Stimulated activated CD4-positive, alpha-beta T cell treated with anti-CD3 and anti-CD28 coated beads, Interleukin-4, amount 100 ng/mL, for 1 hour (primary cell): Measurements from ENCODE around the gene FOXP1.

Experiments
- DNase-seq: peaks from one replicate; pipeline ENCODE4 v3.0.0-alpha.2; 2020

Gene FOXP1

GRCh38 chr3:71133865-71134264 is 449.7 kb downstream of the FOXP1 start:
- no peak for DNase-seq

- DNase-seq: no peak
These were observed 450.4 kb downstream of the FOXP1 start for GRCh38 chr3:71132995-71133730.

DNA sequence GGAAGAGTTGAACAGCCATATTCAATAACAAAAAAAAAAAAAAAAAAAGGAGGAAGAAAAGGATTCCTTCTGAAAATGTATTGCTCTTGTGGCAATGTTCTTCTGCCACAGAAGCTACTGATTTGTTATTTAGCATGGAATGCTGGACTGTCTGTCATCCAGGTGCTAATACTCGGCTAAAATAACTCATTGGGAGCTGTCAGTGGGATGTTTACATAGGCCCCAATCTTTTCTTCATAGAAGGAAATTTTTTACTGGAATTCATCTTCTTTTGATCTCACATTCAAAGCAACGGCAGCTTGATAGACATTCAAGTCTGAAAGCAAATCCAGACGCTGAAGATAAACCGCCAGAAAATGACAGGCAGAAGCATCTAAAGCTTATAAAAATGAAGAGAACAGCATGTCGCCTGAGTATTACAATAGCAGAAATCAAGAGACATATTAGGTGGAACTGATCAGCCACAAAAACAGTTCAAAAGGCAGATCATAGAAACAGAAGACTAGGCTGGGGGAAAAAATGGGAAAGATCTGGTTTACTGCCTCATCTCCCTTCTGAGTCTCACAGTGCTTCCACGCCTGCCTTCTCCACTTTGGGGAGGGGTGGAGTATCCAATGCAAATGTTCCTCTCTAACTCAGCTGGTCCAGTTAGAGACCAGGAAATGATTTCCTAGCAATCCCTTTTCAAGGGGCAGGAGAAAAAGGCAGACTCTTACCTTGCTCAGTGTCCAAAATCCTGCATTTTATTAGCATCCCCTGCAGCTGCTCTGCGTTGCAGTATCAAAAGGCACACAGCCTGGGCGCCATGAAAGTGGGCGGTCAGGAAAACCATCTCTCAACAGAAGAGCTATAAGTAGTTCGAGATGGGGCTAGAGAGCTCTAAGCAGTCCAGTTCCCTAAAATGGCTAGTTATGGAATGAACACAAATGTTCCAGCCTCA is 451.9 kb downstream of the FOXP1 start:
- no peak for DNase-seq

DNA sequence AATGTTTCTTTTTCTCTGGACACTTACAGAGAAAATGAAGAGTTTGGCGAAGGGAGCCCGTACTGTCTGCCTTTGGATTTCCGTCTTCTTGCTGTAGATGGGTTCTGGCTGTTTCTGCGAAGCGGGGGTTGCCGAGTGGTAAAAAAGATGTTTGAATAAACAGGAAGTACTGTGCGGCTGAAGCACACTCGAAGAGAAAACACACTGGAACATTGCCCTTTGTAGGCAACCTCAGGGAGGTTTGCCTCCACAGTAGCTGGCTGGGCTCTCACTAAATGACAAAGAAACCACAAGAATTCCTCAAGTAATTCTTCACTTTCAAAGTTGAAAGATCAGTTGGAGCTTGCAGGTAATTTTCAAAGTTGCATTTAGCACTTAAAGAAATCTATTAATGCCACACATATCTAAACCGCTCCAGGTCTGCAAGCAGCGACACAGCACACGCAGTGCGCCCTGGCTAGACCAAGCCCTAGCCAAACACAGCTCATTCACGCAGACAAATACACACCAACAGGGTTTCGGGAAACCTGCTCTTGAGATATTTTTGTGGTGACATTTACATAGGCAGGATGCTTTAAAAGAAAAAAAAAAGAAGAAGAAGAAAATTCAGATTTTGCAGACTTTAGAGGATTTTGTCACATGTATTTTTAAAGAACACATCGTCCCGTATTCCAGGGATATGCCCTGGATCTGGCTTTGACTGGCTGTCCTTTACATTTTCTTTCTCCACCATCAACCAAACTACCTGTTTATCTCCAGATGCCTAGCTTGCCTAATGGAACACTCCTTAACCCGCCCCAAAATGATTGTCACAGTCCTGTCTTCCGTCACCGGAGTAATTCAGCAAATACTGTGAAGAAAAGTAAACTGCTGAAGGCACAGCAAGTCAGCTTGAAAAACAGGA is 452.8 kb downstream of the FOXP1 start:
- DNase-seq: peak; percentile 60

GRCh38 chr3:71129611-71130431 is 453.7 kb downstream of the FOXP1 start:
- no peak for DNase-seq

- no peak for DNase-seq
These were observed 454.6 kb downstream of the FOXP1 start for GRCh38 chr3:71128961-71129360.

DNA sequence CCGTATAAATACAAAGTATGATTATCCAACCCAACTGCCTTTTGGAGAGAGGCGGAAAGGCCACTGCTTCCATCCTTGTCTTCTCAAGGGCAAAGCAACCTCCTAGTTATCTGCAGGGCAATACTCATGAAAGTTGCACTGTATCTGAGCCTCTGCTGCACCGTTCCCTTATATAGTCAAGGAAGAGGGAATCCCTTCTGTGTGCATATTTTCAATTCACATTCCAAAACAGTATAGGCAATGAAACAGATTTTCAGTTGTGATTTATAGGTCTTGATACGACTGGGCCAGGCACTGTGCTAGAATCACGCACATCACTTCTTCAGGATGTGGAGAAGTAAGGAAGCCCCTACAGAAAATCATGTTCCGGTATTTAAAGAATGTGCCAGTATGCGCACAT is 455.7 kb downstream of the FOXP1 start:
- no peak for DNase-seq

- no peak for DNase-seq
These were observed 456.3 kb downstream of the FOXP1 start for GRCh38 chr3:71127052-71127831.

- no peak for DNase-seq
These were observed 457.8 kb downstream of the FOXP1 start for GRCh38 chr3:71125738-71126137.

DNA sequence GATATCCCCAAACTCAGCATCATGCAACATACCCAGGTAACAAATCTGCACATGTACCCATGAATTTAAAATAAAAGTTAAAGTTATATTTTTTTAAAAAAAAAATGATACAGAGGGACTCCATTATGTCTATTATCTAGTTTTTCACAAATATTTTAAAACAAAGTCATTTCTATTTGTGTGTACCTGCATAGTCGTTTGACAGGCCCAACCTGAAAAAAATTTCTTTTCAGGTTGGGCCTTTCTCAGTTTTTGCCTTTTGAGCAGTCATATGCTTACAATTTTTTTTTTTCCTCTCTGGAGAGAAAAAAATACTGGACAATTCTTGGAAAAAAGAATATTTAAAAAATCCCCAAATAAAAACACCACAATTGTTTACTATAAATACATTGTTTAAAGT is 459.5 kb downstream of the FOXP1 start:
- DNase-seq: no peak

GRCh38 chr3:71122641-71123040 is 460.9 kb downstream of the FOXP1 start:
- no peak for DNase-seq

DNA sequence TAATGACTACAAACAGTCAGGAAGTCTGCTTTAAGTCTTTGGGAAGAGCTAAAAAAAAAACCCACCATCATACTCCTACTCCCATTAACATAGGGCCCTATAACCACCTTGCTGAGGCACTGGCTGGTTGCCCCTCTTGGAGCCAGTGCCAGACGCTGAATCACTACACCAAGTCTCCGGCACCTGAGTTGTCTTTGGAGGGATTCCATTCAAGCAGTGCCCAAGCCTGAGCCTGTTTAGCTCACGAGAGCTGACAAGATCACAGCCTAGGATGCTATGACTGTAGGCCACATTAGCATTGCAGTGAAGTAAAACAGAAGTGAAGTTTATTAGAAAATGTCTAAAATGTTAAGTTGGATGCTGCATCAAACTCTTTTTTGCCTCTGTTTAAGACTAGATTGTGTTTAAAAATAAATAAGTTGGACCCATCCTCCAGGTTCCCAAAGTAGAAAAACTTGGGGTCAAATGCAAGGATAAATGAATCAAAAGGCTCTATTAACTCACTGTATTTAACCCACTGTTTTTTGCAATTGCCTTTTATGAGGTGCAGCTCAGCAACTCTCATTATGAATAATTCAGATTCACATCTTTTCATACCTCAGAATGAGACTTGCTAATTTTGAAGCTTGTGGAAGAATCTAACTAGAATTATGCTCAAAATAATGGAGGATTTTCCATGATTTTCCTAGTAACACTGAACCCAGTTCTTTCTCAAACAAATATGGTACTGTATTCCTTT is 461.9 kb downstream of the FOXP1 start:
- no peak for DNase-seq

DNA sequence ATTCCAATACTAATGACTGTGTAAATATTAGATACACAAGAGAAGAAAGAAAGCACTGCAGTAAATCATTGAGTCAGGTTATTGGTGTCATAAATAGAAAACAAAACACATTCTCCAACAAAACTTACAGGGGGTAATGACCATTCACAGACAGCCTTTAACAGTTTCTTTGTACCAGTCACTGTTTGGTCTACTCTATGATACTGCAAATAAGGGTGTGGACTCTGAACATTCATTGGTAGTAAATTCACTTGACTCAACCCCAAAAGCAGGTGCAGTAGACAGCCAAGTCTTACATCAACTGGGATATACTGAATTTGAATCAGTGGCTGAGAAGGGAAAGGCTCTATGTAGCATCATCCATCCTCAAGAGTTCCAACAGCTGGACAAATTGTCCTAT is 463.5 kb downstream of the FOXP1 start:
- DNase-seq: no peak

DNA sequence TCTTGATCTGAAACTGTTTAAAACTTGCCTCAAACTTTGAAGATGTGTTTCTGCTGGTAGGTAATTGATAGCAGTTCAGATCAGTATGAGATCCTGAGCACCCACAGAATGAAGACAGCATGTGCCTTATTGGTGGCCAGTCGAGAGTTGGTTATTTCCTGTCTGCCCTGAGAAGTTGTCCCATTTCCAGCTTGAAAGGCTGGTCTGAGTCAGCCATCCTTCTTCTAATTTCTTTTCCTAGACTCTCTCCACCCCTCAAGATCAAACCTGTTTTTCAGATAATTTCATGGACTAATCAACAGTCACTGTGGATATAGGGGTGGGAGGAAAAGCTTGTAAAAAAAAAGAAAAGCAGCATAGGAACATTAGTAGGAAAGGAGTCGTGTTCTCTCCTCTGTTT is 464.4 kb downstream of the FOXP1 start:
- DNase-seq: no peak

DNA sequence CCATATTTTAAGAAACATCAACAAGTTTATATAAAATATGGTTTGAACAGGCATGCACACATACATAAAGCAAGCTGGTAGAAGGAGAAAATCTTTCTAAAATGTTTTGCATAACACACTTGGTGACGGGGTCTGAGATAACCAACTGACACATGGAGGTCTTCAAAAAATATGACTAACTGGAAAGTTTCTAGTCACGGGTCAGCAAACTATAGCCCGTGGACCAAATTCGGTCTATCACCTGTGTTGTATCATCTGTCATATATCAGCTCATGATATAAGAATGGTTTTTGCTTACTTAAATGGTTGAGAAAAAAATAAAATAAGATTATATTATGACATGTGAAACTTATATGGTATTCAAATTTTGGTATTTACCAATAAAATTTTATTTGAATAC is 465.1 kb downstream of the FOXP1 start:
- DNase-seq: no peak

GRCh38 chr3:71117572-71118247 is 465.8 kb downstream of the FOXP1 start:
- no peak for DNase-seq

DNA sequence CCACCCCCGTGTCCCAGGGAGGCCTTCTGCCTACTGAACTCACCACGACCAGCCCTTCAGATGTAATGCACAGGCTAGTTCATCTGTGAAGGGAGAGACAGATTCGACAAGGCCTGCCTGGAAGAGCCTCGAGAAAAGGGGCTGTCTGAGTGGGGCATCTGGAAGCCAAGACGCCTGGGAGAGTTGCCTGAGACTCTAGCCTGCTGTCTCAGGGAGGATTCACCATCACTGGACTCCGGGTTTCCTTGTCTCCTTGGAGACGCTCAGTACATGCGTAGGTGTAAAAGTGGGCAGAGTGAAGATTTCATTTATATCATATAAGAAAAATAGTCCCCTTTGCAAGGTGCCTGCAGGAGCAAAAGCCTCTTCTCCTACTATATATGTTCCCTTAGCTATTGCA is 468.9 kb downstream of the FOXP1 start:
- DNase-seq: no peak

DNA sequence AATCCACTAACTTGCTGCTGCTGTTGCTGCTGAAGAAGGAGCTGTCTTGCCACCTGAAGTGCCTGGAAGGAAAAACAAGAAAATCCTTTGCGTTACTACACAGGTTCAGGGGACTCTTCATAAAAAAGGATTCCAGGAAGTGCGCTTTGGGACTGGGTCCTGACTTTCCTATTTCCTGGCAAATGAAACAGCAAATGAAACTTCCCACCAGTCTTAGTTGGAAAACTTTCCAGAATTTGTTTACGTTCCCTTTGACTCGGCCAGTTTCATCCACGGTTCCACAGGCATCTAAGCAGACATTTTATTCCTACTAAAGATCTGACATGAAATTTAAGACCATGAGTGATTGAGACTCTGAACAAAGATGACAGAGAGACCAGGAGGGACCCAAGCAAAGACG is 471.0 kb downstream of the FOXP1 start:
- no peak for DNase-seq

DNA sequence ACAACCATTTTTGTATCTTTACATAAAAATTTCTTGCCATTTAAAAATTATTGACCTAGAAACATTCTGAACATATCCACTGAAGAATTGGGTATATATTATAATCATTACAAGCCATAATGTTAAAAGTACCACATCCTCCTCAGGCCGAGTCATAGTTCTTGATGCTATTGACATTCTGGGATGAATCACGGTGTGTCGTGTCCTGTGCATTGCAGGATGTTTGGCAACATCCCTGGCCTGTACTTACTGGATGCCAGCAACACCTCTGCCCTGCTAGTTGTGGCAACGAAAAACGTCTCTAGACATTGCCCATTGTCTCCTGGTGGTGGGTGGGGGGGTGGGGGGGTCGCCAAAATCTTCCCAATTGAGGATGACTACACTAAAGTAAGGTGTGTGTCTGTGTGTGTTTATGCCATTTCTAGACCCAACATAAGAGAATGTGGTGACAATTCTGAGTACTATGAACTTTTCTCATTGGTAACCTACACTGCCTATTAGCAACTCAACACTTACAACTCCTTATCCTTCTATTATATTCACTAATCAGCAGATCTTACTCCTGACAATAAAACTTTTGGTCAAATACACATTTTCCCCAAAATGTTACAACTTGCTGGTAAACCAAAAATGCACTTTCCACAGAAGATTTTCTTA is 471.6 kb downstream of the FOXP1 start:
- no peak for DNase-seq
